Stimulated activated effector memory CD8-positive, alpha-beta T cell treated with anti-CD3 and anti-CD28 coated beads, Interleukin-12 subunit alpha, Interleukin-12 subunit beta, amount 100 ng/mL, for 72 hours (primary cell): ENCODE data around the gene PALM3.
A peak's percentile ranks its signal among the peaks of the same experiment; 100 is the strongest.

ENCODE experiments used
- ATAC-seq: fragments of 150-1000 bp; cut with Tn5 transposase; 2 replicates; pipeline ENCODE4 v1.10.0; 2021
- DNase-seq, 2 donors: peaks; one replicate each; pipeline ENCODE4 v3.0.0; 2021 to 2022; ENCODE audit warnings: low spot score in 2 of 2
- H3K27ac Mint-ChIP-seq: one replicate; pipeline ENCODE4 v1.8.0; 2022; ENCODE audit warnings: mild to moderate bottlenecking, mixed read lengths
- H3K36me3 Mint-ChIP-seq: one replicate; pipeline ENCODE4 v1.8.0; 2022; ENCODE audit warnings: mild to moderate bottlenecking, mixed read lengths
- H3K4me1 Mint-ChIP-seq: one replicate; pipeline ENCODE4 v1.8.0; 2022; ENCODE audit warnings: mixed read lengths
- H3K4me3 Mint-ChIP-seq: one replicate; pipeline ENCODE4 v1.8.0; 2022; ENCODE audit warnings: mild to moderate bottlenecking, mixed read lengths
- H3K9me3 Mint-ChIP-seq: one replicate; pipeline ENCODE4 v1.8.0; 2022; ENCODE audit warnings: mixed read lengths

PALM3 gene

DNA sequence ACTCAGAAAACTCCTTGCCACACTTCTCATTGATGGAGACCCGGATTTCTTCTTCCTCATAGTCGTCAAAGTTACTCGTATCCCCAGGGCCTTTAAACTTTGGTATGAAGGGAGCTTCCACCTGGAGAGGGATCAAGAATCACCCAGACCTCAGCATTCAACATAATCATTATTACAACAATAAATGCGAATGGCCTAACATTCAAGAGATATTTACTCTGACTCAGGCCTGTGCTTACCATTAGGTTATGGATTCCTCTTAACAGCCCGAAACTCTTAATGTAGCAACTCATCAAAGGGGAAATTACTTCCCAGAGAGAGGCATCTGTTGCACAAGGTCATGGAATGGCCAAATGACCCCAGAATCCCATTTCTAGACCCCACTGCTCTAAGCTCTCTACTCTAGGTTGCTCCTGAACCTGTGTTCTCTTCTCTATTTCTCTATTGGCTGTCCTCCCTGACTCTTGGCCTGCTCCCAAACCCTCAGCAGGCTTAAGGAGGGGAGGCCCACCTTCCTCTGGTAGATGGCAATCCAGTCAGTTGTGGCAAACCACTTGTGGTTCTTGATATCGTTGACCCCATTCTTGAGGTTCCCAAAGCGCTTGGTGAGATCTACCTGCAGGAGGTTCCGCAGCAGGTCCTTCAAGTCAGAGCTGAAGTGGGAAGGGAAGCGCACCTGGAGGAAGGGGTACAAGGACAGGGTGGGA lies 31.4 kb upstream of the PALM3 start:
- DNase-seq, result no peak
- ATAC-seq, result no peak
- H3K4me3 Mint-ChIP-seq, result no peak overlapping the region
- no peak overlapping the region for H3K27ac Mint-ChIP-seq
- H3K4me1 Mint-ChIP-seq, result peaks cover 25% of the 10 kb centered on the region
- peaks cover 3% of the 10 kb centered on the region for H3K9me3 Mint-ChIP-seq
- H3K36me3 Mint-ChIP-seq, result peaks cover 44% of the 10 kb centered on the region

DNA sequence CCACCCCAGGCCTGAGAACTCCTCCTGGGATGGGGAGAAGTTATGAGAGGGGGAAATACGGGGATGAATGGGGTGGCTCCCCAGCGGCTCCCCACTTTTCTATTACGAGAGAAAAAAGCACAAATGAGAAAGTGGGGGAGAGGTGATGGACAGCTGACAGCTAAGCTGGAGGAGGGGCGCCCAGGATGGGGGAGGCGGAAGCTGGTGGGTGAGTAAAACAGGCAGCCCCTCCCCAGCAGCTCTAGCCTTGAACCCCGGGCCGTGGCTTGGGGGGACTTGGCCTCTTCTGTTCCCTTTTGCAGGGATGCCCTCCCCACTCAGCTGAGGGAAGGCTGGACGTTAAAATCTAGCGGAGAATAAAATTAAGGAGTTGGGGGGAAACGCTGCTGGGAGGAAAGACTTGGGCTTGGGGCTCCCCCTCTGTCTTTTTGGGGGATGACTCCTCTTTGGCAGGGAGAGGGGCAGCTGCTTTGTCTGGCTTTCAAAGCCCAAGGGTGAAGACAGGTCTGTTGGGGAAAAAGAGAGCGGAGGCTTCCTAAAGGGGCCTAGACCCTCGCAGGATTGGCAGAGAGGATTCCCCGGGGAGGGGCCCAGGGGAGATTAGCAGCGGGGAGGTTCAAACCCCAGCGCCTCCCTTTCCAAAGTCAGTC lies 30.1 kb upstream of the PALM3 start:
- DNase-seq, result no peak
- H3K27ac Mint-ChIP-seq, result peak overlapping the region; percentile 96

DNA sequence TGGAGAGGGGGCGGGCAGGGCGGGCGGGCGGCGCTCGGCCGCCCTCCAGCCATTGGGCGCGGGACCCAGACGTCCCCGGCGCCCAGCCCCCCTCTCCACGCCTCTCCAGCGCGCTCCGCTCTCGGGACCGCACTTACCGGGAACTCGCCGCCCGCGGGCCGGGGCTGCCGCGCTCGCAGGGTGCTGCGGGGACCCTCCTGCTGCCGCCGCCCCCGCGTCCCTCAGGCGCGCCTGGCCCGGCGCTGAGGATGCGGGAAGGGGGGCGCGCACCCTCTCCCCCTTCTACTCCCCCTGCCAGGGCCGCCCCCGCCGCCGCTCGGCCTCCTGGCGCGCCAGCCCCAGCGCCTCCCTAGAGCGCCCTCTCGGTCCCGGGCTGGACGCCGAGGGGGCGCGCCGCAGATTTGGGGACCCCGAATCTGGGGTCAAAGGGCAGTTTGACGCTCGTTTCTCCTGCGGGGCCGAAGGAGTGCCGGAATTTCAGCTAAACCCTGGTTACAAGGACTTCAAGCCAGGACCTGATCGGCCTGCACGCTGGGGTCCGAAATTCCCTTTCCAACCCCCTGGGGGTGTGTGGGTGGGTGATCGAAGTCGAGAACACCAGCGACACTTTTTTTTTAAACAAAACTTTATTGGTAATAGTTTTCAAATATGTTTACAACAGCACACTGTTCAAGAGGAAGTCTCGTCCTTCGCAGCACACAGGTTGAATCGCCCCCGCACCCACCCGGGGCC lies 29.4 kb upstream of the PALM3 start:
- DNase-seq (peak; percentile 72 to 88), ATAC-seq (peak; percentile 83)
- peaks cover 25% of the 10 kb centered on the region for H3K4me1 Mint-ChIP-seq
- peak overlapping the region; percentile 96 for H3K27ac Mint-ChIP-seq
- H3K36me3 Mint-ChIP-seq, result peaks cover 40% of the 10 kb centered on the region
- H3K4me3 Mint-ChIP-seq, result peak overlapping the region; percentile 94
- peaks cover 3% of the 10 kb centered on the region for H3K9me3 Mint-ChIP-seq

More for the DNA sequence above, 30.1 kb upstream of the PALM3 start:
- Mint-ChIP-seq H3K4me3 (peak overlapping the region; percentile 94), H3K36me3 (peaks cover 43% of the 10 kb centered on the region), H3K9me3 (peaks cover 3% of the 10 kb centered on the region), H3K4me1 (peaks cover 25% of the 10 kb centered on the region)
- peak; percentile 1 for ATAC-seq

- peak in 1 of 2 donors; percentile 79 for DNase-seq
- ATAC-seq, result peak; percentile 71
- Mint-ChIP-seq H3K4me3 (peak within 1 kb of the TSS; percentile 94), H3K9me3 (peaks cover 3% of the 10 kb centered on the region), H3K36me3 (peaks cover 39% of the 10 kb centered on the region), H3K27ac (peak within 1 kb of the TSS; percentile 96), H3K4me1 (peaks cover 25% of the 10 kb centered on the region)
Measured at GRCh38 chr19:14090509-14091080, 28.7 kb upstream of the PALM3 start, which contains the start of gene SAMD1. Gene SAMD1, minus strand, starts transcription at chr19:14090751.

- peaks cover 25% of the 10 kb centered on the region for H3K4me1 Mint-ChIP-seq
- H3K27ac Mint-ChIP-seq, result peak overlapping the region; percentile 23
- H3K4me3 Mint-ChIP-seq, result peak overlapping the region; percentile 94
- peak; percentile 34 to 72 for DNase-seq
- H3K9me3 Mint-ChIP-seq, result peaks cover 3% of the 10 kb centered on the region
- H3K36me3 Mint-ChIP-seq, result peaks cover 39% of the 10 kb centered on the region
- ATAC-seq, result peak; percentile 38
Measured at GRCh38 chr19:14089662-14090508, 28.0 kb upstream of the PALM3 start.

GRCh38 chr19:14089412-14089661 lies 27.5 kb upstream of the PALM3 start:
- ATAC-seq, result no peak
- DNase-seq, result no peak
- Mint-ChIP-seq H3K27ac (no peak overlapping the region), H3K9me3 (peaks cover 3% of the 10 kb centered on the region), H3K36me3 (peaks cover 39% of the 10 kb centered on the region), H3K4me1 (peaks cover 25% of the 10 kb centered on the region), H3K4me3 (peak overlapping the region; percentile 94)

DNA sequence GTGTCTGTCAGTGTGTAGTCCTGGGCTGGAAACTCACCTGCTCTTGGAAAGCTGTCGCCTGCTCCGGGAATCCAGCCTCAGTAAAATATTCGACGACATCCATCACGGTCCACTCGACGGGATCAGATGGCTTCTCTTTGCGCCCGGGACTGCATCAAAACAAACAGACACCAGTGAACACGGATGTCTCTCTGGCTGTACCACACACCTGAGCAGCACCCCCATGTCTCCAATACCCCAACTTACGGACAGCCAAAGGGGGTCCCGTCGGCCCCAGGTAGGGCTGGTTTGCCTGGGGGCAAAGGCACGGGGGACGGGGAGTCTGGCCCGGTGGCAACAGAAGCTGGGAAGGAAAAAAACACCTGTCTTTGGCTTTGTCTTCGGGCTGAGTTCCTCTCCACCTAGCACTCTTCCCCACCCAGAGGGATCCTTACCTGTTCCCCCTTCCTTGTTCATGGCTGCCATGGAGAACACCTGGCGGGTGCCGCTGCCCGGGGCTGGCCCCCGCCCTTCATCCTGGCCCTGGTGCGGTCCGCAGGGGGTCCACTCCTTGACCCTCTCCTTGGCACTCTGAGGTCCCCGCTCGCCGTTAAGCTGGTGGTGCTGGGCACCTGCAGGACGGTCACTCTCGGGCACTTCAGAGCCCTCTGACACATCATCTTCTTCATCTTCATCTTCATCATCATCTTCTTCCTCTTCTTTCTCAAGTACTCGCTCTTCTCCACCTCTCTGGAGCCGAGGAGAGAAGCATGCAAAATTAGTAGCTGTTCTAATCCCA lies 26.9 kb upstream of the PALM3 start:
- Mint-ChIP-seq H3K9me3 (peaks cover 3% of the 10 kb centered on the region), H3K4me1 (peaks cover 25% of the 10 kb centered on the region), H3K4me3 (peak overlapping the region; percentile 94), H3K36me3 (peaks cover 39% of the 10 kb centered on the region), H3K27ac (no peak overlapping the region)
- ATAC-seq, result no peak
- DNase-seq, result no peak

DNA sequence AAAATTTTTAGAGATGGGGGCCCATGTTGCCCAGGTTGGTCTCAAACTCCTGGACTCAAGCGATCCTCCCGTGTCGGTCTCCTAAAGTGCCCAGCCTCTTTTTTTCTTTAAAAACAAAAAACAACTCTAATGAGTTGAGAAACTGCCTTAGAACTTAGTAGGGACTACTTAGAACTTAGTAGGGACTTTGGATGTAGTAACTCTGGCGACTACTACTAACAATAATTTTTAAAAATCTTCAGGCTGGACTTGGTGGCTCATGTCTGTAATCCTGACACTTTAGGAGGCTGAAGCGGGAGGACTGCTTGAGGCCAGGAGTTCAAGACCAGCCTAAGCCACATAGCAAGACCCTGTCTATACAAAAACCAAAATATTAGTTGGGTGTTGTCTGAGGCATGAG lies 24.2 kb upstream of the PALM3 start:
- DNase-seq (no peak), ATAC-seq (no peak)
- Mint-ChIP-seq H3K27ac (no peak overlapping the region), H3K4me1 (peaks cover 19% of the 10 kb centered on the region), H3K4me3 (no peak overlapping the region), H3K36me3 (peaks cover 32% of the 10 kb centered on the region), H3K9me3 (no peaks in the 10 kb centered on the region)

GRCh38 chr19:14085309-14085995 lies 23.6 kb upstream of the PALM3 start, which contains the start of gene C19orf67:
Gene C19orf67, minus strand, starts transcription at chr19:14085783. Its CDS starts 156 bp downstream, at chr19:14085627.
- peaks cover 19% of the 10 kb centered on the region for H3K4me1 Mint-ChIP-seq
- H3K9me3 Mint-ChIP-seq, result no peaks in the 10 kb centered on the region
- ATAC-seq (no peak), DNase-seq (no peak)
- H3K27ac Mint-ChIP-seq, result peak within 1 kb of the TSS; percentile 27
- peaks cover 35% of the 10 kb centered on the region for H3K36me3 Mint-ChIP-seq
- H3K4me3 Mint-ChIP-seq, result no peak within 1 kb of the TSS

GRCh38 chr19:14082675-14082960 lies 20.7 kb upstream of the PALM3 start:
- Mint-ChIP-seq H3K9me3 (no peaks in the 10 kb centered on the region), H3K36me3 (peaks cover 15% of the 10 kb centered on the region), H3K27ac (peak overlapping the region; percentile 96), H3K4me1 (peaks cover 13% of the 10 kb centered on the region), H3K4me3 (peak overlapping the region; percentile 91)
- ATAC-seq (no peak), DNase-seq (no peak)

- ATAC-seq (peak; percentile 33), DNase-seq (peak; percentile 21 to 67)
- H3K27ac Mint-ChIP-seq, result peak overlapping the region; percentile 96
- peak overlapping the region; percentile 91 for H3K4me3 Mint-ChIP-seq
- H3K36me3 Mint-ChIP-seq, result peaks cover 13% of the 10 kb centered on the region
- H3K4me1 Mint-ChIP-seq, result peaks cover 13% of the 10 kb centered on the region
- no peaks in the 10 kb centered on the region for H3K9me3 Mint-ChIP-seq
Measured at GRCh38 chr19:14081797-14082674, 20.2 kb upstream of the PALM3 start.

DNA sequence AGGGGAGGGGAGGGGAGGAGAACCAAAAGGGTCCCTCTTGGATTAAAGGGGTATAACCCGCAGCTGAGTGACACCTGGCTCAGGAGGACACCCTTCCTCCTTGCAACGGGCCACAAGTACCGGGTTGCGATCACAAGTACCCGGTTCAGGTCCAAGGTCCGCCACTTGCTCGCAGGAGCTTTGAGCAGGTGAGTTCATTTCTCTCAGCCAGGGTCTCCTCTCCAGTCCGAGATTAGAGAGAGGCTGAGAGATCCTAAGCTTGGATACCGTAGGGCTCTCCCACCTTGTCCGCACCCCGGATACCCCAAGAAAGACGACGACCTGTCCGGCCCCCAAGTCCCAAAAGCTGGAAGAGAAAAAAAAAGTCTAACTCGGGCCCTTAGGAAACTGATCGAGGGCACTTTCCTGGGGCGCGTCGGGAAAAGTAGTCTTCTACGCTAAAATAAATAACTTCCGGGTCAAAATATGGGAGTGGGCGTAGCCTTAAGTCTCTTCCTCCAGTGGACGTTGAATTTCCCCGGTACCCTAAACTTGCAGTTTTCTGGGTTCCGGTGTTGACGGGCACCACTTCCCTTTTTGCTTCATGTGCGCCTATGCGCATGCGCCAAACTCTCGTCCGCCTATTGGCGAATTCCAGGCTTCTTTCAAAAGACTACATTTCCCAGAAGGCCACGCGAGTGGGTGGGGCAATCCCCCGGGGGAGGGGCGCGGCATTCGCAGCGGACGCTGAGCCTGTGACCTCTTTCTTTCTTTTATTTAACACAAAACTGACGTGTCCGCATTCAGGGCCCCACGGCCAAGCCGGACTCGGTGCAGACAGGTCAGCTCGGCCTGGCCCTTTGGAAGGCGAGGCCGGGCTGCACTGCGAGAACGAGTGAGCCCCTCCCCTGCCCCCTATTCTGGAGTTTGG lies 19.3 kb upstream of the PALM3 start:
- peaks cover 9% of the 10 kb centered on the region for H3K36me3 Mint-ChIP-seq
- DNase-seq, result peak; percentile 98 to 100
- peak overlapping the region; percentile 96 for H3K27ac Mint-ChIP-seq
- ATAC-seq, result peak; percentile 94
- peak overlapping the region; percentile 91 for H3K4me3 Mint-ChIP-seq
- H3K4me1 Mint-ChIP-seq, result peaks cover 13% of the 10 kb centered on the region
- H3K9me3 Mint-ChIP-seq, result no peaks in the 10 kb centered on the region
